ENCODE data around the gene CER1. TPM values are rescaled to one million over a fixed set of nuclear protein-coding genes. Genes with fewer than 3 reads are reported as not detected.

Gene CER1
- polyA plus RNA-seq (2012; ENCODE audit: missing spikeins) = not detected

- FAIRE-seq (no peak), DNase-seq (ENCODE audit: insufficient read length) (no peak)
- TF ChIP-seq POLR2AphosphoS5 (IDR thresholded peaks at IDR 0.05; ENCODE audit: low read depth, low read length) (no peak), POLR2A (IDR thresholded peaks at IDR 0.05; ENCODE audit: low read depth, low read length) (no peak), TAF1 (IDR thresholded peaks at IDR 0.05; ENCODE audit: borderline replicate concordance, low read depth, low read length) (no peak)
These were observed at the start of gene CER1 for GRCh38 chr9:14722391-14723035. CER1 (minus strand) TSS chr9:14722733; CDS start chr9:14722672, 61 bp downstream.

- FAIRE-seq (no peak), DNase-seq (ENCODE audit: insufficient read length) (no peak)
These were observed 48.1 kb upstream of the CER1 start for GRCh38 chr9:14770592-14770991.

GRCh38 chr9:14769230-14769571 lies 46.7 kb upstream of the CER1 start:
- FAIRE-seq = no peak
- DNase-seq (ENCODE audit: insufficient read length) = no peak
- no peak for TF ChIP-seq TAF1 (IDR thresholded peaks at IDR 0.05; ENCODE audit: borderline replicate concordance, low read depth, low read length)
- no peak for TF ChIP-seq POLR2AphosphoS5 (IDR thresholded peaks at IDR 0.05; ENCODE audit: low read depth, low read length)
- TF ChIP-seq POLR2A (IDR thresholded peaks at IDR 0.05; ENCODE audit: low read depth, low read length) = no peak

More at GRCh38 chr9:14770592-14770991, 48.1 kb upstream of the CER1 start:
- no peak for TF ChIP-seq TAF1 (IDR thresholded peaks at IDR 0.05; ENCODE audit: borderline replicate concordance, low read depth, low read length)
- no peak for TF ChIP-seq POLR2A (IDR thresholded peaks at IDR 0.05; ENCODE audit: low read depth, low read length)
- no peak for TF ChIP-seq POLR2AphosphoS5 (IDR thresholded peaks at IDR 0.05; ENCODE audit: low read depth, low read length)

- DNase-seq (ENCODE audit: insufficient read length) = no peak
- no peak for TF ChIP-seq POLR2A (IDR thresholded peaks at IDR 0.05; ENCODE audit: low read depth, low read length)
- no peak for TF ChIP-seq TAF1 (IDR thresholded peaks at IDR 0.05; ENCODE audit: borderline replicate concordance, low read depth, low read length)
- no peak for FAIRE-seq
These were observed 46.1 kb upstream of the CER1 start for GRCh38 chr9:14768405-14769229.

- TF ChIP-seq POLR2A (IDR thresholded peaks at IDR 0.05; ENCODE audit: low read depth, low read length) (no peak), TAF1 (IDR thresholded peaks at IDR 0.05; ENCODE audit: borderline replicate concordance, low read depth, low read length) (no peak), POLR2AphosphoS5 (IDR thresholded peaks at IDR 0.05; ENCODE audit: low read depth, low read length) (no peak)
- DNase-seq (ENCODE audit: insufficient read length) (no peak), FAIRE-seq (no peak)
These were observed 43.8 kb upstream of the CER1 start for GRCh38 chr9:14766299-14766698.

- TF ChIP-seq TAF1 (IDR thresholded peaks at IDR 0.05; ENCODE audit: borderline replicate concordance, low read depth, low read length) = no peak
- no peak for TF ChIP-seq POLR2AphosphoS5 (IDR thresholded peaks at IDR 0.05; ENCODE audit: low read depth, low read length)
- TF ChIP-seq POLR2A (IDR thresholded peaks at IDR 0.05; ENCODE audit: low read depth, low read length) = no peak
- DNase-seq (ENCODE audit: insufficient read length) (no peak), FAIRE-seq (no peak)
These were observed 39.1 kb upstream of the CER1 start for GRCh38 chr9:14761584-14761983.

GRCh38 chr9:14760060-14760459 lies 37.5 kb upstream of the CER1 start:
- TF ChIP-seq TAF1 (IDR thresholded peaks at IDR 0.05; ENCODE audit: borderline replicate concordance, low read depth, low read length) = no peak
- no peak for TF ChIP-seq POLR2A (IDR thresholded peaks at IDR 0.05; ENCODE audit: low read depth, low read length)
- FAIRE-seq (no peak), DNase-seq (ENCODE audit: insufficient read length) (no peak)

- no peak for FAIRE-seq
- no peak for DNase-seq (ENCODE audit: insufficient read length)
- TF ChIP-seq TAF1 (IDR thresholded peaks at IDR 0.05; ENCODE audit: borderline replicate concordance, low read depth, low read length) (no peak), POLR2AphosphoS5 (IDR thresholded peaks at IDR 0.05; ENCODE audit: low read depth, low read length) (no peak), POLR2A (IDR thresholded peaks at IDR 0.05; ENCODE audit: low read depth, low read length) (no peak)
These were observed 33.8 kb upstream of the CER1 start for GRCh38 chr9:14756291-14756690.

GRCh38 chr9:14752871-14753270 lies 30.3 kb upstream of the CER1 start:
- FAIRE-seq = no peak
- no peak for TF ChIP-seq TAF1 (IDR thresholded peaks at IDR 0.05; ENCODE audit: borderline replicate concordance, low read depth, low read length)
- TF ChIP-seq POLR2AphosphoS5 (IDR thresholded peaks at IDR 0.05; ENCODE audit: low read depth, low read length) = no peak
- TF ChIP-seq POLR2A (IDR thresholded peaks at IDR 0.05; ENCODE audit: low read depth, low read length) = no peak
- DNase-seq (ENCODE audit: insufficient read length) = no peak

- DNase-seq (ENCODE audit: insufficient read length) (no peak), FAIRE-seq (no peak)
- no peak for TF ChIP-seq TAF1 (IDR thresholded peaks at IDR 0.05; ENCODE audit: borderline replicate concordance, low read depth, low read length)
- no peak for TF ChIP-seq POLR2AphosphoS5 (IDR thresholded peaks at IDR 0.05; ENCODE audit: low read depth, low read length)
These were observed 29.7 kb upstream of the CER1 start for GRCh38 chr9:14752271-14752670.

- DNase-seq (ENCODE audit: insufficient read length) (no peak), FAIRE-seq (no peak)
- TF ChIP-seq POLR2A (IDR thresholded peaks at IDR 0.05; ENCODE audit: low read depth, low read length) (no peak), TAF1 (IDR thresholded peaks at IDR 0.05; ENCODE audit: borderline replicate concordance, low read depth, low read length) (no peak), POLR2AphosphoS5 (IDR thresholded peaks at IDR 0.05; ENCODE audit: low read depth, low read length) (no peak)
These were observed 28.3 kb upstream of the CER1 start for GRCh38 chr9:14750821-14751220.

- no peak for DNase-seq (ENCODE audit: insufficient read length)
- no peak for FAIRE-seq
- no peak for TF ChIP-seq POLR2A (IDR thresholded peaks at IDR 0.05; ENCODE audit: low read depth, low read length)
- no peak for TF ChIP-seq TAF1 (IDR thresholded peaks at IDR 0.05; ENCODE audit: borderline replicate concordance, low read depth, low read length)
- TF ChIP-seq POLR2AphosphoS5 (IDR thresholded peaks at IDR 0.05; ENCODE audit: low read depth, low read length) = no peak
These were observed 27.2 kb upstream of the CER1 start for GRCh38 chr9:14749741-14750211.
